GM19035 (cell line): Measurements from ENCODE around the gene COL21A1.

Experiments used
- ATAC-seq: cut with Tn5 transposase; IDR thresholded peaks from one replicate; pipeline ENCODE4 v1.9.1; 2021; ENCODE audit not compliant: unreplicated experiment

Gene COL21A1

DNA sequence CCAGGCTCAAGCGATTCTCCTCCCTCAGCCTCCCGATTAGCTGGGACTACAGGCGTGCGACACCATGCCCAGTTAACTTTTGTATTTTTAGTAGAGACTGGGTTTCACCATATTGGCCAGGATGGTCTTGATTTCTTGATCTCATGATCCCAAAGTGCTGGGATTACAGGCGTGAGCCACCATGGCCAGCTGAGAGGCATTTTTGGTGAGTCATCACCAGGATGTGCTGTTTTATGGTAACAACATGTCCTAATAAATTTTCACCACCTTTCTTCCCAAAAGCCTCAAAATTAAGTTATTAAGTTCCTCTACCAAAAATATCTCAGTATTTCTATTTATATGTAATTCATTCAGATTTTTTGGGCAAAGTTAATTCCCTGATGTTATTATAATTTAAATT lies 53.5 kb downstream of the COL21A1 start:
- no peak for ATAC-seq

DNA sequence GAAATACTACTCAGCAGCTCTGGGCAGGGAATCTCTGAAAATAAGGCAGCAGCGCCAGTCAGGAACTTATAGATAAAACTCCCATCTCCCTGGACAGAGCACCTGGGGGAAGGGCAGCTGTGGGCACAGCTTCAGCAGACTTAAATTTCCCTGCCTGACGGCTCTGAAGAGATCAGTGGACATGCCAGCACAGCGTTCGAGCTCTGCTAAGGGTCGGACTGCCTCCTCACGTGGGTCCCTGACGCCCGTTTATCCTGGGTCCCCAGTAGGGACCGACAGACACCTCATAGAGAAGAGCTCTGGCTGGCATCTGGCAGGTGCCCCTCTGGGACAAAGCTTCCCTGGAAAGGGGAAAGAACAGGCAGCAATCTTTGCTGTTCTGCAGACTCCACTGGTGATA lies 59.0 kb downstream of the COL21A1 start:
- no peak for ATAC-seq

DNA sequence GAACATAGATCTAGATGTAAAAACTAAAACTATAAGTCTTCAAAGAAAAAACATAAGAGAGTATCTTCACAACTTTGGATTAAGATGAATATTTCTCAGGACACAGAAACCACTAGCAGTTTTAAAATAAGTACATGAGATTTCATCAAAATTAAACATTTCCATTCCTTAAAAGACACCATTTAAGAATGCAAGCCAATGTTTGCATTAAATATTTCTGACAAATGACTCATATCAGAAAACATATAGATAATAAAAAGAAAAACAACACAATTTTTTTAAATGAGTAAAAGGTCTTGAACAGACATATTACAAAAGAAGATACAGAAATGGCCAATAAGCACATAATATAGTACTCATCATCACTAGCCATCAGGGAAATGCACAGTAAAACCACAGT lies 59.7 kb downstream of the COL21A1 start:
- ATAC-seq, result no peak

DNA sequence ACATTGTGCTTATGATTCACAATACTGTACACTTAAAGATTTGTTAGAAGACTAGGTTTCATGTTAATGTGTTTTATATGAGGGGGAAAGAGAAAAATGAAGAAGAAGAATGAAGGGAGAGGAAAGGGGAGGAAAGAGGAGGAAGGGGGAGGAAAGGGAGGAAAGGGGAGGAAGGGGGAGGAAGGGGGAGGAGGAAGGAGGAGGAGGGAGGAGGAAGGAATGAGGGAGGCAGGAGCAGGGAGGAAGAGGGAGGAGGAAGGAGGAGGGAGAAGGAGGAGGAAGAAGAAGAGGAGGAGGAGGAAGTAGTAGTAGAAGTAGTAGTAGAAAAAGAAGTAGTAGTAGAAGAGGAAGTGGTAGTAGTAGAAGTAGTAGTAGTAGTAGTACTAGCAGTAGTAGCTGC lies 70.6 kb downstream of the COL21A1 start:
- no peak for ATAC-seq

DNA sequence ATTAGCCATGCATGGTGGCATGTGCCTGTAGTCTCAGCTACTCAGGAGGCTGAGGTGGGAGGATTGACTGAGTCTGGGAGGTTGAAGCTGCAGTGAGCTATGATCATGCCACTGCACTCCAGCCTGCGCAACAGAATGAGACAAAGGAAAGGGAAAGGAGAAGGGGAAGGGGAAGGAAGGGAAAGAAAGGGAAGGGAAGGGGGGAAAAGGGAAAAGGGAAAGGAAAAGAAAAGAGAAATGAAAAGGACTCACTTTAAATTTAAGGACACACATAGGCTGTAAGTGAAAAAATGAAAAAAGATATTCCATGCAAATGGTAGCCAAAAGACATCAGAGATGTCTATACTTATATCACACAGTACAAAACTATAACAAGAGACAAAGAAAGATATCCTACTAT lies 74.2 kb downstream of the COL21A1 start:
- no peak for ATAC-seq

DNA sequence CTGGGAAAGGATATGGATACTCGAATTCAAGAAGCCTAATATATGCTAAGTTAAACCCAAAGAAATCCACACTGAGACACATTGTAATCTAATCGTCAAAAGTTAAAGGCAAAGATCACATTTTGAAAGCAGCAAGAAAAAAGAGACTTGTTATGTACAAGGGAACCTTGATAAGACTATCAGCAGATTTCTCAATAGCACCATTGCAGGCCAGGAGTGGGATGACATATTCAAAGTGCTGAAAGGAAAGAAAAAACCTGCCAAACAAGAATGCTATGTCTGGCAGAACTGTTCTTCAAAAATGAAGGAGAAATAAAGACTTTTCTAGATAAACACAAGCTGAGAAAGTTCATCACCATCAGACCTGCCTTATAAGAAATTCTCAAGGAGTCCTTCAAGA lies 75.2 kb downstream of the COL21A1 start:
- no peak for ATAC-seq

DNA sequence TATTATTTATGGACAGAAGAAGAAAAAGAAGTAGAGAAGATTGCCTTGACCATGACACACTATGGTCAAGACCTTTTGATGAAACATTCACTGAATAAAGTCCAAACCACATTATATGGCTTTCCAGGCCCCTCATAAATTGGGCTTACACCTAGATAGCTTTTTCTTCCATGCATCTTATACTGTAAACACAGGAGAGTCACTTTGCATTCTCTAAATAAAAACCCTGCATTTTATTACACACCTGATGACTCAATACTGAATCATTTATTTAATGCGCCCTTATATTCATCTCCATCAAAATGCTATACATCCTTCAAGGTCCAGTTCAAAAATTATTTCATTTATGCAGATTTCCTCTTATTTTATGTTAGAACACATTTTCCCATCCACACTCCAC lies 78.0 kb downstream of the COL21A1 start:
- no peak for ATAC-seq

DNA sequence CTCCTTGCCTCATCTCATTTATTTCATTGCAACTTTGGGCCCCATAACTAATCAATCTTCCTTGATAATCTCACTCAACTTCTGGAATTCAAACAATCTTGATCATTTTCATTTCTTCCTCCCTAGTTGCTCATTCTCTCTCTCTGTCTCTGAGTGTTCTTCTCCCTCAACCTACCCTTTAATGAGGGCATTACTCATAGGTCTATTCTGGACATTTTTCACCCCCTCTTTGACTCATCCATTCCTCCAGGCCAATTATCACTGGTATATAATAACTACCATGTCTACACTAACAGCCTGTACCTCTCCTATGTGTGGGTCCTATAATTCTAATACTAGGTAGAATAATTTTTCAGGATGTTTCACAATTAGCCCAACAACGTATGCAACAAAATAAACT lies 78.8 kb downstream of the COL21A1 start:
- no peak for ATAC-seq

DNA sequence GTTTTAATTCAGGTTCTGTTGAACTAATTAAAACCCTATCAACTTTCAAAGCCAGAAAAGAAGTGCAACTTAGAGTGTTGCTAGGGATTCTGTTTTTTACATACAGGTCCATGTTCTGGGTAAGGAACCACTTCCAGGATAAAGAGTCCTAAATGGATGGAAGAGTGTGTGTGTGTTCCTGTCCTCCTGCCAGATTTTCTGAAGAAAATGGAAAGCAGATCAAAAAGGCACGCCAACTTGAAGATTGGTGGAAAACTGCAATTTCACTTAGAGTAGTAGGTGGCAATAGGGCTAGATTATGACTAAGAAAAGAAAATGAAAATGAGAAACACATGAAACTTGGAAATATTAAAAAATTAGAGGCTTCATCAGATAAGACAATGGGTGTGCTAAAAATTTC lies 85.3 kb downstream of the COL21A1 start:
- ATAC-seq, result no peak

DNA sequence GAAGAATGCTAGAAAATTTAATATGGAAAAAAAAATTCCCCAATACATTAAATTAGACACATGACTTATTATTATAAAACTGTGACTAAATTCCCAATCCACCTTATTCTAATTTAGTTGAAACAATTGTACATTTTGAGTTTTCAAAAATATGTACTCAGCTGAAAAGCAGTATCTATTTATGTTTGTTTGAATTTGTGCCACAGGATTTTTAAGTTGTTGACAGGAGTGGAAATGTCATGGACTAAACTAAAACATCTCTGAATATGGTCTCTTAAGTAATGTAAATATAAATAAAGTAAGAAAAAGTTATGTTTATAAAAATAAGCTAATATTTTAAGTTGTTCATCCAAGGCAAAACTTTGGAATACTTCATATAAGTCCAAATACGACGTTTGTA lies 86.9 kb downstream of the COL21A1 start:
- ATAC-seq, result no peak

DNA sequence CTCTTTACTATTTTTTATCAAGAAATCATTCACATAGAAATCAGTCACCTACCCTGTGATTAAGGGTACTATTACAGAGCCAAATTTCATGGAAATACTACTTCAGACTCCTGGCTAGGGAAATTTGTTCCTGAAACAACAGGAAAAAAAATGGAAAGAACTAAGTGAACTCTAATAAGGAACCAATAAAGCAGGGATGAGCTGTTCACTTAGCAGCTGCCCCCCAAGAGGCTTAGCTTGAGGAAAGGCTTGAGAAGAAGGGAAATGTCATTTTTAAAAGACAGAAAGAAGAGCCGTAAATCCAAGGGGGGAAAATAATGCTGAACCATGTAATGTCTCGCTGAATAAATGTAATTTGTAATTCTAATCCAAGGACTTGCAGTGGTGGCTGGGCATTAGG lies 88.8 kb downstream of the COL21A1 start:
- no peak for ATAC-seq

DNA sequence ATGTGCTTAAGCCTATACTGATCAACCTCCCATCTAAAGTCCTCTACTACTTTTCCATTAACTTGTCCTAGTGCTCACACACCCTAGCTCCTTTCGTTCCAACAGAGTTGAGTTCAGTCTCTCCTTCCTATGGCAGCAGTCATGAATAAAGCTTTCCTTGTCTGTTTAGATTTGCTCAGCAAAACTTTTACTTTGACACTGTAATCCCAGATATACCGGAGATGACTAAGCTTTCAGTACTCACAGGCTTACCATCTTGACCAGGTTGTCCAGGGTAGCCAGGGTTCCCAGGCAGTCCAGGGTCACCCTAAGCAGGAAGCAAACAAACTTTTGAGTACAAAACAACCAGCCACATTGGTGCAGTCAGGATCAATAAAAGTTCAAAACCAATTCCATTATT lies 90.7 kb downstream of the COL21A1 start:
- no peak for ATAC-seq

DNA sequence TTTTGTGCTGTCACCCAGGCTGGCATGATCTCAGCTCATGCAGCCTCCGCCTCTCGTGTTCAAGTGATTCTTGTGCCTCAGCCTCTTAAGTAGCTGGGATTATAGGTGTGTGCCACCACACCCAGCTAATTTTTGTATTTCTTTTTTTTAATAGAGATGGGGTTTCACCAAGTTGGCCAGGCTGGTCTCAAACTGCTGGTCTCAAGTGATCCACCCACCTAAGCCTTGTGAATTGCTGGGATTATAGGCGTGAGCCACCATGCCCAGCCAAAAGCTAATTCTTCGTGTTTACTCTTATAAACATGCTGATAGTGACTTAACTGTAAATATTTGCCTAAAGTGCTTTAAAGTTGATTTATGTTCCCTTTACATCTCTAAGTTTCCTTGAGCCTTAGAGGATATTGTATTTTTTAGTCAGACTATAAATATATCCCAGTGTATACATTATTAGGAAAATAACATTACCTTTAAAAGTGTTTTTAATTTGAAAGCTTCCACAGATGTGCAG lies 91.7 kb downstream of the COL21A1 start:
- no peak for ATAC-seq

DNA sequence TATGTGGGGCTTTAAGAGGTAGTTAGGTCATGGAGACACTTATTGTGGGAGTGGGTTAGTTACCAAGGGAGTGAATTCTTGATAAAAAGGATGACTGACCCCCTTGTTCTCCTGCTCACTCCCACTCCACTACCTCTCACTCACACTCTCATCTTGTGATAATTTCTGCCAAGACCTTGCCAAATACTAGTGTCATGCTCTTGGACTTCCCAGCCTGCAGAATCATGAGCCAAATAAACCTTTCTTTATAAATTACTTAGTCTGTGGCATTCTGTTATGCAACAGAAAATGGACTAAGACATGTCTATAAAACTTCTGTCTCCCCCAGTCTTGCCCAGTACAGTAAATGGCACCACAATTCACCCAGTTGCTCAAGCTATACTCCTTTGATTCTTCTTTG lies 93.3 kb downstream of the COL21A1 start:
- no peak for ATAC-seq

DNA sequence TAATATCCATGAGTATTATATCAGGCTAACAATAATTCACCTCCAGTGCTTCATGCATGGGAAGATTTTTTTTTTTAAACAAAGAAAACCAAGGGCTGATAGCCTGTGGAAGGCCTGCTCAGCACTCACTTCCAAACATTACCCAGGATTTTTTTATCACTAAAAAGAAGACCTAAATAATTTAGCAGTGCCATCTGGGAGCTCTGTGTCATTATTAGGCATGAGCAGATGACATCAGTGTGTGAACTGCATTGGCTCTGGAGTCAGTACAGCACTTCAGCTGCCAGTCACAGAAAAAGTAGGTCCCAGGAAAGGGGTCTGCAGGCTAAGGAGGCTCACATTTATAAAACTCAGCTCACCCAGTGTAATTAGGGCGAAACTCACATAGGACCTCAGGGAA lies 94.8 kb downstream of the COL21A1 start:
- ATAC-seq, result no peak

DNA sequence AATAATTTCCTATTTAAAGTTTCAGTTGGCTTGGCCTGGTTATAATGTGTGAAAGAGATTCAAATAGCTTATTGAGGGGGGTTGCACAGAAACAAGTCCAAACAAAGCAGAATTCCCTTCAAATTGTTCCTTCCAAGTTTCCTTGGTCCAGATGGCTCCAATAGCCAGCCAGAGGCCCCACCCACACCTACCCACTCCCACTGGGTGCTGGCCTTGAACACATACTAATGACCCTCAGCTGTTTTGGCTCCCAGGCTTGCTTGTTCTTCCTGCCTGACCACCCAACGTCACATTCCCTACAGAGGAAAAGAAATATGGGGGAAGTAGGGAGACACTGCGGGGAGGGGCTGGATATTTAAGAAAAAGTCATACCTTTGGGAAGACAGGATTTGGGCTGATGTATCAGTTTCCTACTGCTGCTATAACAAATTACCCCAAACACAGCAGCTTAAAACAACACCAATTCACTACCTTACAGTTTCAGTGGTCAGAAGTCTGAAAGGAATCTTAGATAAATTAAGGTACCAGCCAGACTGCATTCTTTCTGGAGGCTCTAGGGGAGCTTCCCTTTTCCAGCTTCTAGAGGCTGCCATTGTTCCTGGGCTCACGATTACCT lies 95.7 kb downstream of the COL21A1 start:
- ATAC-seq, result no peak

DNA sequence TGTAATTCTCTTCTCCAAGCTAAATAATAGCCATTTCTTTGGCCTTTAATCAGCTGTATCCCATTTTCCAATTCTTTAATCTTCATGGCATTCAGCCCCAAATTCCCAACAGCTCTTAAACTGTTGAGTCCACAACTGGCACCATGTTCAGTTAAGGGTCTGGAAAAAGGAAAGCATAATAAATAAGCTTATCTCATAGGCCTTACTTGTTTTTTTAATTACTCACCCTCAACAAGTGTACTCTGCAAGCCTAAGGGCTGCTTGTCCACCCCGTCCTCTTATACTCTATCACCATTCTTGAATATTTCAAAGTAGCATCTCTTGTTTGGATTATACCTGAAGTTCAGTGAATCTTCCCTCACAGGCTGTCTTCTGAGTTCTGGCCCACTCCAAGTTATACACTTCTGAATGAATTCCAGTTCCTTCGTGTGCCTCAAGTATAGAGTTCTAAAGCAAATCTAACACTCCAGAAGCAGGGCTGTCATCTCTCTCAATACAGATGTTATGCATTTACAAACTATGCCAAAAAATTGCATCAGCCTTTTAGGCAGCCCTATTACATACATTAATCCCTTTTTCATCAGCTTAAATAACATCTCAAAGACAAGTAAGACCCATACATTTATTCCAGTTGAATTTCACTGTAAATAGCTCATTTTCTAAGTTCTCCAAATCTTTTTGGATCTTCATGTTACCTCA lies 98.7 kb downstream of the COL21A1 start:
- no peak for ATAC-seq

DNA sequence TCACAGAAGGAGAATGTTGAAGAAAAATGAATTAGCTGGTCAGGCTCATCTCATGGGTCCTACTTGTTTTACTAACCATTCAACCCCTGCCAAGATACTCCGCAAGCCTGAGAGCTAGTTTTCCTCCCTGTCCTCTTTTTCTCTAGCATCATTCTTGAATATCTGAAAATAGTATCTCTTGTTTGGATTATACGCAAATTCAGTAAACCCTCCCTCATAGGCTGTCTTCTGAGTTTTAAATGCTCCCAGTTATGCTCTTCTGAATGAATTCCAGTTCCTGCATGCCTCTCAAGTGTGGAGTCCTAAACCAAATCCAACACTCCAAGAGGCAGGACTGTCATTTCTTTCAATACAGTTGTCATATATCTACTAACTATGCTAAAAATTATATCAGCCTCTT lies 99.6 kb downstream of the COL21A1 start:
- no peak for ATAC-seq

DNA sequence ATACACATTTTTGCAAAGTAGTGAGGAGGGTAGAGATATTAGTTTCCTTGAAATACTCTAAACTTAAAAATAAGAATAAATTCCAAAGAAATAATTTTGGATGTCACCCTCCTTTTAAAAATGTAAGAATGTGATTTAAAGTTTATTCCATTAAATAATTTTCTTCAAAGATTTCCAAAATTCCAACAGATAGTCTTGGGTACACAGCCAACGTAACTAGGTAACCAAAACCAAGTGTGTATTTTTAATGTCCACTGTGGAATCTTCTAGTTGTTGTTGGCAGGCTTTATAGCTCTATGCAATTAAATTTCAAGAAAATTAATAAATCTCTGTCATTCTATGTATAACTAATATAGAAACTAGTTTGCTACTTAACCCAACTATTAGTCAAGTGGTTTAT lies 101.3 kb downstream of the COL21A1 start:
- ATAC-seq, result no peak

DNA sequence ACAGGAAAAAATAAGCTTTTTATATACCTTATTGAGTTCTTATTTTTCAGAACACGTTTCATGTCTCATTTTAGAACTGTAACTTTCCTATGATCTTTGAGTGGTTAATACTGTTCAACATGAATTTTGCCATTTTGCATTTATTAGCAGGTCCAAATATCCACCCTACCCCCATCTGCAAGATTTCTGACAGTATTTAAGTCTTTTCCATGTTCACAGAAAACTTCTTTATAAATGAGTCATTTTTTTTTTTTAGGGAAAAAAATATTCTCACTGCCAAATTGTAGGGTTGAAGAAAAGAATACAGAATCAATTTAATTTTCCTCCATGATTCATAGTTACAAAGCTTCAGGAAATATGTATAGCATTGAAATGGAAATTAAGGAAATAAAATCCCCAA lies 101.8 kb downstream of the COL21A1 start:
- no peak for ATAC-seq

DNA sequence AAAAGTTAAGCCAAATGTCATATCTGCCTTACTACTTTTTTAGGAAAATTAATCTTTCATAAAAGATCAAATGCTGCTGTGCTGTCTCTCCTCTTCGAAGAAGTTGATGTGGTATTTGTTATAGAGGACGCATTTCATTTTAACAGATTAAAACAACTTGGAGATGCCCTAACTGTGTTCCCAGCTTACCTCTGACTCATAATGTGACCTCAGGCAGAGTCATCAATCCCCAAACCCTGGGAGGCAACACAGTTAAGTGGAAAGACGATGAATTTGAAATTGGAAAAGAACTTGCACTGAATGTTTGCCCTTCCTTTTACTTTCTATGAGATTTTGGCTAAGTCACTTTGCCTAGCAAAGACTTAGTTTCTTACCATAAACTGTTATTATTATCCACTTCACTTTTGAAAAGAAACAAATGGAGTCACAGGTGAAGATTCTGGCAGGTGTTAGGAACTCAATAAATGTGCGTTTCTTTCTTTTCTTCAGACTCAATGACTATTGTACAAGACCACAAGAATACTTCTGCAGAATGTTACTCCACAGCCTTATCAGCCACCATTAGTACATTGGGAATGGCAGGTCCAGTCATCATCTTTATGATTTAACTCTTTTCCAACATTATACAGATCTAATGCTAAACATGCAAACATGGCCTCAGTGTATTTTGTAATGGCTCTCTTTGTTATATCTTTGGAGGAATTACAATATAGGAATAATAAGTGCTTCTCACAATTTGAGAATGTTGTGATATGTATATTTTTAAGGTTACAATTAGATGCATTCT lies 102.6 kb downstream of the COL21A1 start:
- no peak for ATAC-seq

DNA sequence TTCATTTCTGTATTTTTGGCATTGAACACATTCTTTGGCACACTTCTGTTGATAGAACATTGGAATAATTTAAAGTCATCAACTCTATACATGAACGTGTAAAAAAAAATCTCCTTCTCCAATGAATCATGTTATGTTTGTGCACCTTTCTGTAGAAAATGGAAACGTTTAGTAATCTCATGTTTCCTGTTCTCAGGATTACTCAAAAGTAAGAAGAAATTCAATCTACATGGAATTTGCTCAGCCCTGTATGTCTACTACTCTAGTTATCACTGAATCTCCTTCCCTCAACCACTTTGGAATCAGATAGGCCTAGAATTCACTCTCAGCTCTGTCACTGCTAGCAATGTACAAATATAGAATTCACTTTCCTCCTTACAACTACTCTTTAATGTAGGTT lies 103.6 kb downstream of the COL21A1 start:
- no peak for ATAC-seq
